NCI-H446 (cell line): Measurements from ENCODE around the gene TMC5.
"Not testable (repeated sequence)": the region's sequence is repeated elsewhere in the genome, so short reads cannot be mapped to it uniquely, and the experiment has no call there.

Experiments
- DNase-seq, 2 experiments: peaks; one replicate each; lab custom pipeline; 2025; lab: John Stamatoyannopoulos, UW

TMC5 gene

DNA sequence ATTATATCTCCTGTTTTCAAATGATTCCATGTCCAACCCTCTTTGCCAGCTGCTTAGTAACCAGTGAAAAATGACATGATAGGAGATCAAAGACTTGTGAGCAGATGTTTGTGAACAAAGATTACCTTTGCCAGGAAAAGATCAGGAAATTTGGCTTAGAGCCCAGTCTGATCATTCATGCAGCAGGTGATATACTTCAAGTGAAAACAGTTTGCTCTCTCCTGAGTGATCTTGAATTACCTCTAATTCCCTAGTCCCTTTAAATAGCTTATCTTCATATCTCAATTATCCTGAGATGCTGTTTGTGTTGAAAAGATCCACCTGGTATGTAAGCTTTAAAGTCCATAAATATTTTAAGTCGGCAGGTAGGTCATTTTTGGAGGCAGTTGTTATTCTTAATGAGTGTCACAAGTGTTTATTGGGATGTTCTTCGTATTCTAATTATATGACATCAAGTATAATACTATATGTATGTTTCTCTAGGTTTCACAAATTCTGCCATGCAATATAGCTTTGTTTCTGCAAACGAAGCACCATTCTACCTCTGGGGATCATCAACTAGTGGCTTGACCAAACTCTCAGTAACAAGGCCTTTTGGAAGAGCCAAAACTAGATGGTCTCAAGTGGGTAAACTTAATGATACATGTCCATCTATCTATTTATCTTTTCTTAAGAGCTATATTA, 124.6 kb downstream of the TMC5 start:
- DNase-seq, result no peak

DNA sequence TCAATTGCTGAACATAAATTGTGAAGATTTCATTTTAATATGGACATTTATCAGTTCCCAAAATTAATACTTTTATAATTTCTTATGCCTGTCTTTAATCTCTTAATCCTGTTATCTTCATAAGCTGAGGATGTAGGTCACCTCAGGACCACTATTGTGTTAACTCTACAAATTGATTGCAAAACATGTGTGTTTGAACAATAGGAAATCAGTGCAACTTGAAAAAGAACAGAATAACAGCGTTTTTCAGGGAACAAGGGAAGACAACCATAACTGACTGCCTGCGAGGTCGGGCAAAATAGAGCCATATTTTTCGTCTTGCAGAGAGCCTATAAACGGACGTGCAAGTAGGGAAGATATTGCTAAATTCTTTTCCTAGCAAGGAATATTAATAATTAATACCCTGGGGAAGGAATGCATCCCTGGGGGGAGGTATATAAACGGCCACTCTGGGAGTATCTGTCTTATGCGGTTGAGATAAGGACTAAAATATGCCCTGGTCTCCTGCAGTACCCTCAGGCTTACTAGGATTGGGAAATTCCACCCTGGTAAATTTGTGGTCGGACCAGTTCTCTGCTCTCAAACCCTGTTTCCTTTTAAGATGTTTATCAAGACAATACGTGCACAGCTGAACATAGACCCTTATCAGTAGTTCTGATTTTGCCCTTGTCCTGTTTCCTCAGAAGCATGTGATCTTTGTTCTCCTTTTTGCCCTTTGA, 125.8 kb downstream of the TMC5 start:
- DNase-seq, result not testable (repeated sequence)

DNA sequence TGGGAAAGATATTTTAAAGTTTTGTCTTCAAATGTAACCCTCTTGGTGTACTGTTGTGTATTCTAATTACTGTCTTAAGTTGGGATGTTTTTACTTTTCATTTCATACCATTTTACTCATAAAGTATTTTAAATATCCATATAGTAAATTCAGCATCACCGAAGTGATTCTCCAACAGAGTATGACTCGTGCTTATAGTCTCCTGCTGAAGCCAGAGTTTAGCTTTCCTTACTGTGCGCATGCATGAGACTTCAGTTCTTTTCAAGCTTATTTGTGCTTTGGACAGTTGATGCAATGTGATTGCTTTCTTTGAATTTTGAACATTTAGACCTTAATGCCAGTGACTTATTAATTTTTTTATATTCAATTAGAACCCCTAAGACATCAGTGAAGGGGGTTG, 130.5 kb downstream of the TMC5 start:
- DNase-seq, result no peak
